ENCODE results near the gene CYBC1.
A peak's percentile ranks its signal among the peaks of the same experiment; 100 is the strongest.
"Not testable (repeated sequence)": the region's sequence is repeated elsewhere in the genome, so short reads cannot be mapped to it uniquely, and the experiment has no call there.

The CYBC1 gene

DNA sequence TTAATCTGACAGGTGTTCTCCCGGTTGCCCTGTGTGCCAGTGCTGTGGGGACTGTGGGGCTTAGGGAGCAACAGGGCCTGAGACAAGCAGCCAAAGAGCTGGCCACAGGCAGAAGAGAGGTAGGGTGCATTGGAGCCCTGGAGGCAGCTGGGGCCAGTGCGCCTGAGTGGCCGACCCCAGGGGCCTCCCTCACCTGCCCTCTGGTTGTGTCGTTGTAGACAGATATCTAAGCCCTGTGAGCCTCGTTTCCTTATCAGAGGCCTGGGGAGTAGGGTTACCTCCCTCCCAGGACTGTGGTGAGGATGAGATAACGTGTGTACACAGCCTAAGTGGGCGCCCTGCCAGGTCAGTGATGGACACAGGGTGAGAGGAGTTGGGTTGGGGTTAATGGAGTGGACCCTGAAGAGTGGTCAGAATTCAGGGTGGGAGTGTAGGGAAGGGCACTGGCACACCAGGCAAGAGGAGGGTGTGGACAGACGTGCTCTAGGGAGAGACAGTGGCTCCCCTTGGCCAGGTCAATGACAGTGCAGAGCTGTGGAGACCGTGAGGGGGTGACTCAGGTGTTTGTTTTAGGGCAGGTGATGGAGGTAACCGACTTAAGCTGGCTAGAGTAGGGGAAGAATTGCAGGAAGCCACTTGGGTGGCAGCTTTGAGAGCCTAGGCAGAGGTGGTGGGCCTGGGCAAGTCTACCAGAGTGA is 11.4 kb upstream of the CYBC1 start:
- TF ChIP-seq BHLHE40 (IDR thresholded peaks at IDR 0.05; ENCODE audit: borderline replicate concordance) (no peak), SUZ12 (IDR thresholded peaks at IDR 0.05) (no peak), ZNF384 (IDR thresholded peaks at IDR 0.05) (no peak), ARNT (IDR thresholded peaks at IDR 0.05) (no peak), FOXM1 (IDR thresholded peaks at IDR 0.05; ENCODE audit: borderline replicate concordance) (no peak), HDGF (IDR thresholded peaks at IDR 0.05; ENCODE audit: borderline replicate concordance) (no peak), FOXA1 (IDR thresholded peaks at IDR 0.05) (no peak), FOXK2 (IDR thresholded peaks at IDR 0.05) (no peak), NFRKB (IDR thresholded peaks at IDR 0.05) (no peak), L3MBTL2 (conservative IDR thresholded peaks at IDR 0.05) (no peak), SP1 (IDR thresholded peaks at IDR 0.05) (no peak)
- TF ChIP-seq, protein P1, sequence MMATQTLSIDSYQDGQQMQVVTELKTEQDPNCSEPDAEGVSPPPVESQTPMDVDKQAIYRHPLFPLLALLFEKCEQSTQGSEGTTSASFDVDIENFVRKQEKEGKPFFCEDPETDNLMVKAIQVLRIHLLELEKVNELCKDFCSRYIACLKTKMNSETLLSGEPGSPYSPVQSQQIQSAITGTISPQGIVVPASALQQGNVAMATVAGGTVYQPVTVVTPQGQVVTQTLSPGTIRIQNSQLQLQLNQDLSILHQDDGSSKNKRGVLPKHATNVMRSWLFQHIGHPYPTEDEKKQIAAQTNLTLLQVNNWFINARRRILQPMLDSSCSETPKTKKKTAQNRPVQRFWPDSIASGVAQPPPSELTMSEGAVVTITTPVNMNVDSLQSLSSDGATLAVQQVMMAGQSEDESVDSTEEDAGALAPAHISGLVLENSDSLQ (IDR thresholded peaks at IDR 0.05) = no peak
- CTCF ChIA-PET = no interaction called here
- DNase-seq (ENCODE audit: extremely low spot score) = no peak
- POLR2A ChIA-PET = interaction anchor here (0.6 to 1.6 kb wide), 2 partner anchors 10 to 13 kb away, joined by 3 read pairs; no protein-coding TSS in a partner anchor

DNA sequence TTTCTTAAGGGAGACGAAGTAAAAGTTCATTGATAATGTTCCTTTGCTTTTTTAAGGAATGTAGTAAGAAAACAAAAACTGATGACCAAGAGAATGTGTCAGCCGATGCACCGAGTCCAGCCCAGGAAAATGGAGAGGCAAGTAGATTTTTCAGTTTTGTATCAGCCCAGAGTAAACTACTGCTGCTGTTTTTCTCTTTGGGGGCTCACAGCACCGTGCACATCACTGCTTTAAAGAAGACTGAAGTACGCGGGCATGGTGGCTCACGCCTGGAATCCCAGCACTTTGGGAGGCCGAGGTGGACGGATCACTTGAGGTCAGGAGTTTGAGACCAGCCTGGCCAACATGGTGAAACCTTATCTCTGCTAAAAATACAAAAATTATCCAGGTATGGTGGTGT is 9.4 kb upstream of the CYBC1 start:
- POLR2A ChIA-PET = interaction anchor here (0.6 kb wide), 1 partner anchor 248 kb away, joined by 3 read pairs; no protein-coding TSS in a partner anchor
- DNase-seq (ENCODE audit: extremely low spot score); CTCF ChIA-PET: not testable (repeated sequence)

DNA sequence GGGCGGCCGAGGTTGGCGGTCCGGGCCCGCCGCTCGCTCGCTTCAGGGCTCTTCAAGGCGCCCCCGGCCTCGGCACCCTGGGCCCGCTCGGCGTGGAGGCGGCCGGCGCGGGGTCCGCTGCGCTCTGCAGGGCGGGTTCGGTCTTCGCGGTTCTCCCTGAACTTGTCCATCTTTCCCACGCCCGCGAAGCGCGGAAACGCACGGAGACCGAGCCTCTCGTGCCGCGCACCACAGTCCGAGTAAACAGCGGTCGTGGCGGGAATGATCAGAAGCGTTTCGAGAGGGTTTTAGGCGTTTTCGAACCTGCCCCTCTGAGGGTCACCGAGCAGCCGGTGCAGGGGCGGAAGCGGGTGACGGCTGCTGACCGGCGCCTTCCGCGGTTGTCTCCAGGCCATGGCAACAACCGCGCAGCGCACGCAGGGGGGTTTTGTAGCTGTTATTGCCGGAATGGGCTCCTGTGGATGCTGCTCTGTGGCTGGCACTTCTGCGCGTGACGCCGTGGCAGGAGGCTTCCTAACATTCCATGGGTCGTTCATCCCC is 8.4 kb upstream of the CYBC1 start:
- POLR2A ChIA-PET = interaction anchor here (0.7 to 1.0 kb wide), 2 partner anchors 23 to 92 kb away, joined by 3 to 5 read pairs; no protein-coding TSS in a partner anchor
- no peak for DNase-seq (ENCODE audit: extremely low spot score)
- CTCF ChIA-PET = no interaction called here
- TF ChIP-seq LEF1 (IDR thresholded peaks at IDR 0.05; ENCODE audit: borderline replicate concordance) = 0 out of 2 replicates have a peak, but pooled peaks have one; percentile 42
- TF ChIP-seq L3MBTL2 (conservative IDR thresholded peaks at IDR 0.05) = peak; percentile 47; the same call in 1 of the 2 replicates
- no peak for TF ChIP-seq SP1 (IDR thresholded peaks at IDR 0.05)

DNA sequence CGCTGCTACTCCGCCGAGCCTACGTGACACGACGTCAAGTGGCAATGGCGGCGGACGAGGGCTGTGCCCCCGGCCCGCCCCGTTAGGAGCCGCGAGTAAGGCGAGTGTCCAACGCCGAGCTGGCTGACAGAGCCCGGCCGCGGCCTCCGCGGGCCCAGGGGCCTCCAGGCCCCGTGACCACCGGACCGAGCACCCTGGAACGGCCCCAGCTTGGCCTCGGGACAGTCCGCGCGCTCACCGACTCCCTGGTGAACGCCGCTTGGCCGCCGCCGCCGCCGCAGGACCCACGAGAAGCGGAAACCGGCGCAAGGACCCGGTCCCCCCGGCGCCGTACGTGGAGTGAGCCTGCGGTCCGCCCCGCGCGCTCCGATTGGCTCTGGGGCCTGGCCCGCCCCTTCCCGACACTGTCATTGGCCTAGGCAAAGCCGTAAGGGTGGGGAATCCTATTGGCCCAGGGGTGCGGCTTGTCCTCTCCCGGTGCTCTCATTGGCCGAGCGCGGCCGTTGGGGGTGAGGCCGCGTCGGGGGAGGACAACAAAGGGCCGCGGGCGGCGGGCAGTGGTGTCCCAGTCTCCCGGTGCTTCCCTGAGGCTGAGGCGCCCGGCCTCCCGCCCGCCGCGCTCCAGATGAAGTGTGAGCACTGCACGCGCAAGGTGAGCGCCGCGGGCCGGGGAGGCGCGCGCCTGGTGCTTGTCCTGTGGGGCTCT is 7.8 kb upstream of the CYBC1 start, which contains the start of gene NARF:
TSS of gene NARF (plus strand) at position 563 of the 706 bp plus-strand sequence. CDS start at position 626, 63 bp downstream.
- TF ChIP-seq HDGF (IDR thresholded peaks at IDR 0.05; ENCODE audit: borderline replicate concordance) (no peak), ELF4 (IDR thresholded peaks at IDR 0.05) (peak; percentile 66), FOXM1 (IDR thresholded peaks at IDR 0.05; ENCODE audit: borderline replicate concordance) (peak; percentile 17; the same call in 1 of the 2 replicates), SP1 (IDR thresholded peaks at IDR 0.05) (no peak), ARNT (IDR thresholded peaks at IDR 0.05) (peak; percentile 100)
- POLR2A ChIA-PET = interaction anchor here (0.6 to 1.6 kb wide), 6 partner anchors 9 to 109 kb away, joined by 3 to 6 read pairs (median 3); partner anchors contain the start of gene FOXK2
- peak; percentile 97 for DNase-seq (ENCODE audit: extremely low spot score)
- CTCF ChIA-PET = no interaction called here

DNA sequence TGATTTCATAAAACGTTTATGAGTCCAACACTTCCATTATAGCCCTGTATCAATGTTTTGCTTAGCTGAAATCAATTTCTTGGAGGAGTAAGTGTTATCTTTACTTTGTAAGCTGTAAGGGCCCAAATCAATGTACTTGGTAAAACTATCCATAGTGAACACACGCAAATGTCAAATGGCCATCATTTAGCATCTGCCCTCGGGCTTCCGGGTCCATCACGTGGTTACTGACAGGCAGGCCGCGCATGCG is 7.3 kb upstream of the CYBC1 start:
- TF ChIP-seq L3MBTL2 (conservative IDR thresholded peaks at IDR 0.05) (peak; percentile 91), ELF4 (IDR thresholded peaks at IDR 0.05) (0 out of 2 replicates have a peak, but pooled peaks have one; percentile 86), SP1 (IDR thresholded peaks at IDR 0.05) (no peak)
- TF ChIP-seq, protein P1 (IDR thresholded peaks at IDR 0.05) = peak; percentile 94
- CTCF ChIA-PET = no interaction called here
- POLR2A ChIA-PET = interaction anchor here (0.6 to 1.6 kb wide), 5 partner anchors 8 to 108 kb away, joined by 3 to 6 read pairs (median 3); partner anchors contain the start of gene FOXK2
- DNase-seq (ENCODE audit: extremely low spot score) = no peak

DNA sequence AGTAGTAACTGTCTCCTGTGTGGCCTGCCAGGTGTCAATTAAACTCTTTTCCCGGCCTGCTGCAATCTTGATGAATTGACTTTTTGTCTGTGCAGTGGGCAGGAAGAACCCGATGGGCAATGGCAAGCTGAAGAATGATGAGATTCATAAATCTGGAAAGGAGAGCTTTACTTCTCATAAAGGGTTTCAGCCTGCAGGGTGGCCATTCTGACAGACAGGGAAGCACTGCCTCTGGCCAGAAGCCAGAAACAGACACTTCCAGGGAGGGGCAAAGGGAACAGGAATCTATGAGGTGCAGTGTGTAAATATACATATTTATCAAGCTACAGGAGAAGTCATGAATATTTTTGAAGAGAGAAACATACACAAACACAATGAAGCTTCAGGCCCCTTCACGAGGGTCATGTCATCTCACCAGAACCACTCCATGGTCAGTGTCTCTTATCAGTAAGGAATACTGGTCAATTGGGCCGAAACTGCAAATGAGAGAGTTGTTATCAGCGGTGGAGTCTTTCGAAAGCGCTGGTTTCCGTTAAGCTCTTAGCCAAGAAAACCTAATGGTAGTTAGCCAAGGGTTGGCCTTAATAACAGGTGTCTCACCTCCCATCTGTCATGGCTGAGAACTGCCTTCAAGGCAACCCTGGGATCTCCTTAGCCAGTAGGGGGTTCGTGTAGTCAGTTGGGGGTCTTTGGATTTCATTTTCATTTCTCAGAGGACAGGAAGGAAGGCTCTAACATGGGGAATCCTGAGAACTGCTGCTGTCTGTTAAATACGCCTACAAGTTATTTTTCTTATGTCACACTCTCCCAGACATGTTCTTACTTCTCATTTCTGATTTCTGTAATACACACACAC is 6.7 kb upstream of the CYBC1 start:
- ChIA-PET POLR2A (interaction anchor here (0.6 to 1.6 kb wide), 5 partner anchors 8 to 108 kb away, joined by 3 to 6 read pairs (median 3); partner anchors contain the start of gene FOXK2), CTCF (no interaction called here)
- TF ChIP-seq ZNF384 (IDR thresholded peaks at IDR 0.05) (no peak), NFRKB (IDR thresholded peaks at IDR 0.05) (no peak)
- DNase-seq (ENCODE audit: extremely low spot score) = no peak

DNA sequence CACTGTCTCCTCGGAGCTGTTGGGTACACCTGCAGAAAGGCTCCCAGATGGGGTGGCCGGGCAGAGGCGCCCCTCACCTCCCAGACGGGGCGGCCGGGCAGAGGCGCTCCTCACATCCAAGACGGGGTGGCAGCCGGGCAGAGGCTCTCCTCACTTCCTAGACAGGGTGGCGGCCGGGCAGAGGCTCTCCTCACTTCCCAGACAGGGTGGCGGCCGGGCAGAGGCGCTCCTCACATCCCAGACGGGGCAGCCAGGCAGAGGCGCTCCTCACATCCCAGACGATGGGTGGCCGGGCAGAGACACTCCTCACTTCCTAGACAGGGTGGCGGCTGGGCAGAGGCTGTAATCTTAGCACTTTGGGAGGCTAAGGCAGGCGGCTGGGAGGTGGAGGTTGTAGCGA is 3.2 kb upstream of the CYBC1 start:
- POLR2A ChIA-PET; CTCF ChIA-PET; DNase-seq (ENCODE audit: extremely low spot score): not testable (repeated sequence)

DNA sequence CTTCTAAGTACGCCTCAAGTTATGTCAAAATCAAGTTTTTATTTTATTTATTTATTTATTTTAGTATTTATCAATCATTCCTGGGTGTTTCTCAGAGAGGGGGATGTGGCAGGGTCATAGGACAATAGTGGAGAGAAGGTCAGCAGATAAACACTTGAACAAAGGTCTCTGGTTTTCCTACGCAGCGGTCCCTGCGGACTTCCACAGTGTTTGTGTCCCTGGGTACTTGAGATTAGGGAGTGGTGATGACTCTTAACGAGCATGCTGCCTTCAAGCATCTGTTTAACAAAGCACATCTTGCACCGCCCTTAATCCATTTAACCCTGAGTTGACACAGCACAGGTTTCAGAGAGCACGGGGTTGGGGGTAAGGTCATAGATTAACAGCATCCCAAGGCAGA is 2.6 kb upstream of the CYBC1 start:
- CTCF ChIA-PET, POLR2A ChIA-PET: not testable (repeated sequence)

More for the DNA sequence above, 2.6 kb upstream of the CYBC1 start:
- not testable (repeated sequence) for DNase-seq (ENCODE audit: extremely low spot score)

Measured in HEK293T (cell line).